Right cardiac atrium (tissue), 5 donors: ENCODE measurements around the gene SRRM3. TPM values are rescaled to one million over a fixed set of nuclear protein-coding genes. Genes with fewer than 3 reads are reported as not detected.
A peak's percentile ranks its signal among the peaks of the same experiment; 100 is the strongest.

Experiments
- ATAC-seq, 2 donors: fragments of 200-7000 bp; cut with Tn5 transposase; one replicate each; pipeline versions ENCODE4 v1.8.0 to v1.9.1; 2020; ENCODE audit warnings: moderate library complexity in 2 of 2, mild to moderate bottlenecking in 1 of 2
- DNase-seq, 3 donors: peaks; one replicate each; pipeline ENCODE4 v3.0.0-alpha.2; 2020
- H3K27ac ChIP-seq: one replicate; pipeline ENCODE4 v1.5.1; 2013; ENCODE audit warnings: mild to moderate bottlenecking, low read length, control low read depth, moderate library complexity
- H3K27me3 ChIP-seq: one replicate; pipeline ENCODE4 v1.6.1; 2013; ENCODE audit not compliant: control insufficient read depth, insufficient read depth
- H3K4me1 ChIP-seq: one replicate; pipeline ENCODE4 v1.6.1; 2013; ENCODE audit warnings: low read length; ENCODE audit not compliant: control insufficient read depth, insufficient read depth
- H3K4me3 ChIP-seq: one replicate; pipeline ENCODE4 v1.5.1; 2013; ENCODE audit warnings: low read length, control low read depth
- H3K9me3 ChIP-seq: one replicate; pipeline ENCODE4 v1.6.1; 2013; ENCODE audit warnings: low read length; ENCODE audit not compliant: control insufficient read depth
- WGBS: extraction: QIAGEN DNeasy Blood & Tissue Kit; methylation state at CpG from one replicate; pipeline ENCODE4 v1.1.7; 2013; 5-methylcytosine and 5-hydroxymethylcytosine counted together
- intact Hi-C, 4 donors: fragments of 100-400 bp; cut with DNase I; formaldehyde crosslinking; loops; one replicate each; pipeline versions ENCODE4 v1.11.0 to v1.14.0; 2022 to 2023
- polyA plus RNA-seq: library from polyadenylated mRNA; stranded (reverse); fragments of 200-250 nt; gene quantifications from one replicate; pipeline ENCODE4 v1.2.3, GENCODE V29; 2013
- total RNA-seq, 4 donors: library from RNA; stranded (reverse); fragmentation: NEBNext Ultra II Directional; extraction: Animal tissue kit (Norgen Biotek cat#: 25700); gene quantifications; one replicate each; pipeline ENCODE4 v1.2.1, GENCODE V29; 2021
- donor health status: healthy with polysubstance abuse.
- donor health status: DM: no; HTN: yes; CAD: no.
- donor health status: DM: no; HTN: no; CAD: no.
- donor health status: DM: no; HTN: yes; CAD: no; lungs with severe emphysema.
- donor health status: DM: yes; HTN: yes; CAD: no.

Gene SRRM3
- total and polyA plus RNA-seq, 5 donors, result 20.6 to 52.8 (median 25.0) TPM

DNA sequence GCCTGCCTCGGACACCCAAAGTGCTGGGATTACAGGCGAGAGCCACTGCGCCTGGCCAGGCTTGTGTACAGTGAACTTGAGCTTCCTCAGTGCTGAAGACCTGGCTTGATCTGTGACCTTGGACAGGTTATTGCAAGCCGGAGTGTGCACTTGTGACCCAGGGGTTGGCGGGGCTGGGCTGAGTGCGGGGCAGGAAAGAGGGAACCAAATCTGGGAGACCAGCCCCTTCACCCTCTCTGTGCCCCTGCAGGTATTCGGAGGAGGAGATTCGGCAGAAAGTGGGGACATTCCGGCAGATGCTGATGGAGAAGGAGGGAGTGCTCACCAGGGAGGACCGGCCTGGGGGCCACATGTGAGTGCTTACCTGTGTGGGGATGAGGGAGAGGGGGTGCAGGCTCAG, 46.2 kb downstream of the SRRM3 start:
- Histone ChIP-seq H3K27me3 (no peaks in the 10 kb centered on the region), H3K9me3 (no peaks in the 10 kb centered on the region), H3K27ac (no peak overlapping the region), H3K4me1 (no peaks in the 10 kb centered on the region), H3K4me3 (no peak overlapping the region)
- 87% methylated on average over 10 of the region's 10 CpGs for WGBS
- ATAC-seq (no peak), DNase-seq (no peak)
- intact Hi-C loops, result no loop called here

DNA sequence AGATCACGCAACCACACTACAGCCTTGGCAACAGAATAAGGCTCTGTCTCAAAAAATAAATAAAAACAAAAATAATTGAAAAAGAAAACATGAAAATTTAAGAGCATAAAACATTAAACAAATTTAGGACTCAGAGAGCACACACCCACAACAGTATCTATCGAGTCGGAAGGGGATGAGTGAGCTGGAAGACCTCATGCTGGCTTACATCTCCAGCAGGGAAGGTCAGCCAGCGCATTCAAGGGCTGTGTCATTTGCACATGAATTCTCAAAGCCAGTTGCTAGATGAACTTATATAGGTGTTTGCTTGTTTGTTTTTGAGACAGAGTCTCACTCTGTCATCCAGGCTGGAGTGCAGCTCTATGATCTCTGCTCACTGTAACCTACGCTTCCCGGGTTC, 50.3 kb downstream of the SRRM3 start:
- Histone ChIP-seq H3K27ac (no peak overlapping the region), H3K4me3 (no peak overlapping the region), H3K4me1 (no peaks in the 10 kb centered on the region), H3K27me3 (no peaks in the 10 kb centered on the region), H3K9me3 (no peaks in the 10 kb centered on the region)
- ATAC-seq (no peak), DNase-seq (no peak)
- 77% methylated on average over 6 of the region's 6 CpGs for WGBS
- intact Hi-C loops, result no loop called here

- DNase-seq (no peak), ATAC-seq (no peak)
- intact Hi-C loops, result no loop called here
- H3K4me1 ChIP-seq, result no peaks in the 10 kb centered on the region
- no peaks in the 10 kb centered on the region for H3K9me3 ChIP-seq
- WGBS, result 76% methylated on average over 4 of the region's 4 CpGs
- H3K27ac ChIP-seq, result no peak overlapping the region
- H3K4me3 ChIP-seq, result no peak overlapping the region
- H3K27me3 ChIP-seq, result no peaks in the 10 kb centered on the region
Observed at GRCh38 chr7:76254781-76255180, 53.1 kb downstream of the SRRM3 start.

GRCh38 chr7:76257973-76258372, 56.3 kb downstream of the SRRM3 start:
- DNase-seq, result no peak
- H3K4me3 ChIP-seq, result no peak overlapping the region
- 35% methylated on average over 8 of the region's 8 CpGs for WGBS
- intact Hi-C loops, result no loop called here
- no peaks in the 10 kb centered on the region for H3K4me1 ChIP-seq
- ATAC-seq, result no peak
- no peaks in the 10 kb centered on the region for H3K27me3 ChIP-seq
- H3K27ac ChIP-seq, result no peak overlapping the region
- H3K9me3 ChIP-seq, result no peaks in the 10 kb centered on the region

- no peaks in the 10 kb centered on the region for H3K4me1 ChIP-seq
- no peak for ATAC-seq
- no peak for DNase-seq
- intact Hi-C loops, result loop anchor here in 1 of 4 donors (10.0 kb wide), 1 partner anchor 75 kb away; no protein-coding TSS in a partner anchor
- H3K9me3 ChIP-seq, result no peaks in the 10 kb centered on the region
- no peak overlapping the region for H3K27ac ChIP-seq
- no peaks in the 10 kb centered on the region for H3K27me3 ChIP-seq
- 14% methylated on average over 50 of the region's 50 CpGs for WGBS
- peak overlapping the region; percentile 43 for H3K4me3 ChIP-seq
Observed at GRCh38 chr7:76259124-76260093, 57.7 kb downstream of the SRRM3 start.

- H3K4me3 ChIP-seq, result peak overlapping the region; percentile 43
- intact Hi-C loops, result loop anchor here in 1 of 4 donors (10.0 kb wide), 1 partner anchor 75 kb away; no protein-coding TSS in a partner anchor
- 3% methylated on average over 27 of the region's 28 CpGs for WGBS
- no peaks in the 10 kb centered on the region for H3K27me3 ChIP-seq
- H3K4me1 ChIP-seq, result no peaks in the 10 kb centered on the region
- peak; percentile 23 to 70 (median 50) for DNase-seq
- ATAC-seq, result peak; percentile 37 to 57
- H3K9me3 ChIP-seq, result no peaks in the 10 kb centered on the region
- no peak overlapping the region for H3K27ac ChIP-seq
Observed at GRCh38 chr7:76260171-76260703, 58.5 kb downstream of the SRRM3 start.

DNA sequence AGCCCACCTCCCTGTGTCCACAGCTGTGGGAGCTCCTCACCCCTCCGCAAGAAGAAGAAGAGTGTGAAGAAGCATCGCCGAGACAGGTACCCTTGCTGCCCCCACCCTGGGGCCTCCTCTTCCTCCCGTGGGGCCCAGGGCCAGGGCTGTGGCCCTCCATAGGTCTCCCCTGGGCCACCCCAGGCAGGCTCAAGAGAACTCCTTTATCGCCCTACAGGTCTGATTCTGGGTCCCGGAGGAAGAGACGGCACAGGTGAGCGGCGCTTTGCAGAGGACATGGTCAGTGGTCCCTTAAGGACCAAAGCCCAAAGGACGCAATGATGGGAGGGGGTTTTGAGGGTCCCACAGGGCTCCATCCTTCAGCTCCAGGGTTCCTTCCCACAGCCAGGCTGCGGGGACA, 59.6 kb downstream of the SRRM3 start:
- Histone ChIP-seq H3K9me3 (no peaks in the 10 kb centered on the region), H3K4me3 (no peak overlapping the region), H3K4me1 (no peaks in the 10 kb centered on the region), H3K27ac (no peak overlapping the region), H3K27me3 (no peaks in the 10 kb centered on the region)
- intact Hi-C loops, result loop anchor here in 1 of 4 donors (10.0 kb wide), 1 partner anchor 77 kb away; no protein-coding TSS in a partner anchor
- 88% methylated on average over 11 of the region's 11 CpGs for WGBS
- DNase-seq (no peak), ATAC-seq (no peak)

- no peak for DNase-seq
- ATAC-seq, result no peak
- H3K4me1 ChIP-seq, result no peaks in the 10 kb centered on the region
- H3K27ac ChIP-seq, result no peak overlapping the region
- intact Hi-C loops, result loop anchor here in 1 of 4 donors (10.0 kb wide), 1 partner anchor 77 kb away; no protein-coding TSS in a partner anchor
- WGBS, result 57% methylated on average over 4 of the region's 4 CpGs
- no peaks in the 10 kb centered on the region for H3K27me3 ChIP-seq
- no peaks in the 10 kb centered on the region for H3K9me3 ChIP-seq
- H3K4me3 ChIP-seq, result no peak overlapping the region
Observed at GRCh38 chr7:76261931-76262330, 60.2 kb downstream of the SRRM3 start.

- Histone ChIP-seq H3K4me1 (peaks cover under 1% of the 10 kb centered on the region), H3K27me3 (no peaks in the 10 kb centered on the region), H3K9me3 (no peaks in the 10 kb centered on the region), H3K27ac (no peak overlapping the region), H3K4me3 (no peak overlapping the region)
- DNase-seq, result peak; percentile 56 to 71 (median 68)
- intact Hi-C loops, result loop anchor here in 1 of 4 donors (10.0 kb wide), 1 partner anchor 78 kb away; no protein-coding TSS in a partner anchor
- 65% methylated on average over 7 of the region's 7 CpGs for WGBS
- peak; percentile 69 to 73 for ATAC-seq
Observed at GRCh38 chr7:76262683-76263402, 61.1 kb downstream of the SRRM3 start.

DNA sequence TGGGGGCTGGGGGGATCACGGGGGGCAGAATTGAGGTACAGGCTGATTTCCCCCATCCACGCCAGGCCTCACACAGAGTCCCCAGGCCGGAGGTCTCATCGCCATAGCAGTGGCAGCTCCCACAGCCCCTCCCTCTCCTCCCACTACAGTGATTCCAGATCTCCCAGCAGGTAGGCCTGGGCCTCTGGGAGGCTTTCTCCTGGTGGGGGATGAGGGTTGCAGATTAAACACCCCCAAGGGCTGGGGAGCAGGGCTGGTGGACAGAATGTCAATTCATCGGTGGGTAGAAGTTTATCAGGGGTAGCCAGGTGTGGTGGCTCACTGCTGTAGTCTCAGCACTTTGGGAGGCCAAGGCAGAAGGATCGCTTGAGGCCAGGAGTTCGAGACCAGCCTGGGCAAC, 63.6 kb downstream of the SRRM3 start:
- intact Hi-C loops, result loop anchor here in 1 of 4 donors (10.0 kb wide), 1 partner anchor 80 kb away; no protein-coding TSS in a partner anchor
- no peak for ATAC-seq
- Histone ChIP-seq H3K27ac (no peak overlapping the region), H3K27me3 (no peaks in the 10 kb centered on the region), H3K4me1 (peaks cover 3% of the 10 kb centered on the region), H3K9me3 (no peaks in the 10 kb centered on the region), H3K4me3 (no peak overlapping the region)
- DNase-seq, result no peak
- WGBS, result 94% methylated on average over 7 of the region's 7 CpGs
